GM19023 (cell line): ENCODE measurements around the gene ENOX1.
"Not testable (repeated sequence)": the region's sequence is repeated elsewhere in the genome, so short reads cannot be mapped to it uniquely, and the experiment has no call there.

ENCODE experiments used
- ATAC-seq: cut with Tn5 transposase; IDR thresholded peaks from one replicate; pipeline ENCODE4 v1.9.1; 2021; ENCODE audit warnings: mild to moderate bottlenecking, moderate library complexity; ENCODE audit not compliant: unreplicated experiment

The ENOX1 gene

DNA sequence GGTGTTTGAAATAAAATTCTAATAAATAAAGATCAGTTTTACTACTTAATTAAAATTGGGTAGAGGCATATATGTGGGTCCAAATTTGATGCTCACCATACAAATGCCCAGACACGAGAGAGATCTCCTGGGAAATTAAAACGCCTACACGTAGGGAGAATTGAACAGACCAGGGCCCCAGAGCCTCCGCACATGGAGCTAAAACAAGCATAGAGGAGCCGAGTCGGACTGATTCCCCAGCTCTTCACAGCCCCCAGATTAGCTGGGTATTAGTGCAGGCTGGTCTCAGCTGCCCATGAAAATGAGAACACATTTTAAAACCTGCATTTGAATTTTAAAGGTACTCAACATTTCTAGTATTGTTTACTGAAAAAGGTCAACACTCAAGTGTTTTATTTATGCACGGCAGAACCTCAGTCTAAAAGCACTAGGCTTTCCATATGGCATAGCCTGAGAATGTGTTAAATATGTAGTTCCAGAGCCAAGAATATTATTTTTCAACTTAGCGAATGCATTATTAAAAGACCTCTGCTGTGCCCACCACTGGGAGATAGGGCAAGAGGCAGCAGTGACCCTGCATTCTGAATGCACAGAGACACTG, 344.8 kb downstream of the ENOX1 start:
- ATAC-seq, result no peak

DNA sequence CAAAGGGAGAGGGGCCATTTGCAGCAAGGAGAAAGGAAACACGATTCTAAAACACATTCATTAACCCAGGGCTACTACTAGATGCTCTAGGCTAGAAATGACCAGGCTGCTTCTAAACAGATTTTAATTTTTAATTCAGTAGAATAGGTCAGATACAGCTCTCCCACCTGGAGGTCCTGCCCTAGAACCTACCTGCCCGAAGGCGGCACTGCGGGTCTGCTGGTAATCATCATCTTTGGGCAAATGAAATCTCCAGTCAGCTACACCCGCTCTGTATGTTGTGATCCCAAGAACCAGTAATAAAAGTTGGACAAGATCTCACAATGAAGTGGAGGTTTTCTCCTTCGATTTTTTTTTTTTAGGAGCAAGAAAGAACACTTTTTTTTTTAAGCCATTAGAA, 345.3 kb downstream of the ENOX1 start:
- no peak for ATAC-seq

DNA sequence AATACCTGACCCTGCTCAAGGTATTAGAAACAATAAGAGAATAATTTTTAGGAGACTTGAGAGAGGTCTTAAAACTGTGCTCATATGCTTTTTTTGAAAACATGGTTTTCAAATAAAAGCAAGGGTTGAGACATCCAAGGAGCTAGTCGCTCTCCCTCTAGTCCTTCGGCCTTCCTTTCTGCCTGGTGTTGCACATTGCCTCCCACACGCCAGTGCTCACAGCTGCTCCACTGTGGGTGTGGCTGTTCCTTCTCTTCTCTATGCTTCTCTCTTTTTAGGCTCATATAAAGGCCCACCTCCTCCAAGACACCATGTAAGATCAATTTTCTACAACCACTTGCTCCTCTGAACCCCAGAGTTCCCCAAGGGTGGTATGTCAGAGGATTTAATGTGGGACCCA, 352.6 kb downstream of the ENOX1 start:
- no peak for ATAC-seq

DNA sequence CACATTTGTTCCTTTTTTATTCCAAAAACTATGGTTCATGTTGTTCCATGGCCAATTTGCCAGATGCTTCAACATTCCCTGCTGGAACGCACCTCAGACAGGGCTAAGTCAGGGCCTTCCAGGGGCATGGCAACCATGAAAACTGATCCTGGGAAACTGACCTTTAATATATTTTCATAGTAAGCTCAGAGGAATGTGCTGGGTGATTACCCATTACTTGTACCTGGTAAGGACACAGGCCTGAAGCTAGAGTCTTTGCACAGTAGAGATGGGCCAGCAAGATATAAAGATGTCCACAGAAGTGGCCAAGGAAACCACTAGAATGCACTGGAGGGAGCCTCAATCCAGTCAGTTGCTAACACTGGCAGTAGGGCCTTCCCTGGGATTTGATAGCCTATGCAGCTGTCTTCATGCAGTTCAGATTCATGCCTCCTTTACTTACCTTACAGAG, 353.1 kb downstream of the ENOX1 start:
- no peak for ATAC-seq

DNA sequence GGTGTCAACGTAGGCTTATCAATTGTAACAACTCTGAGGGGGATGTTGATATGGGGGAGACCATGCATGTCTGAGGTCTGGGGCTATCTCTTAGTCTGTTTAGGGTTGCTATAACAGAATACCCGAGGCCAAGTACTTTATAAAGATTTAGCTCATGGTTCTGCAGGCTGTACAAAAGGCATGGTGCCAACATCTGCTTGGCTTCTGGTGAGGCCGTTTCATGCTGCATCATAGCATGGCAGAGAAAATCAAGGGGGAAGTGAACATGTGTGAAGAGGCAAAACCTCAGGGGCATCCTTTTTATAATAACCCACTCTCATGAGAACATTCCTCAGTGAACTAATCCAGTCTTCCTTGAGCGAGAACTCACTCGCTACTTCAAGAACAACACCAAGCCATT, 353.8 kb downstream of the ENOX1 start:
- ATAC-seq, result no peak

DNA sequence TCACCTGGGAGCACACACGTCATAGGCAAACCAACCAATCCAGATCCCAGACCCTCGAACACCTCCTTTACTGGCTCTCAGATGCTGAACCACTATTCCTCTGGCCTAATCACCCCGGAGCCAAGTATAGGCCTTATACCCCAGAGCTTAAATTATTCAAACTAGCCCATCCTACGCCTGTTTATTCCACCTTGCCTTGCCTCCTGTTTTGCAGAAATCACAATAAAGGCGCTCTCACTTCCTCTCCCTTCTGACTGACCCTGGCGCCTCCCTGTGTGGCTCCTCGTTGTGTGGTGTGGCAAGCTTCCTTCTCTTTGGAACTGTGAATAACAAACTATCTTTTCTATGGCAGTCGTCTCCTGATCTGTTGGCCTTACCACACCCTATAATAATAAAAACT, 354.9 kb downstream of the ENOX1 start:
- no peak for ATAC-seq

DNA sequence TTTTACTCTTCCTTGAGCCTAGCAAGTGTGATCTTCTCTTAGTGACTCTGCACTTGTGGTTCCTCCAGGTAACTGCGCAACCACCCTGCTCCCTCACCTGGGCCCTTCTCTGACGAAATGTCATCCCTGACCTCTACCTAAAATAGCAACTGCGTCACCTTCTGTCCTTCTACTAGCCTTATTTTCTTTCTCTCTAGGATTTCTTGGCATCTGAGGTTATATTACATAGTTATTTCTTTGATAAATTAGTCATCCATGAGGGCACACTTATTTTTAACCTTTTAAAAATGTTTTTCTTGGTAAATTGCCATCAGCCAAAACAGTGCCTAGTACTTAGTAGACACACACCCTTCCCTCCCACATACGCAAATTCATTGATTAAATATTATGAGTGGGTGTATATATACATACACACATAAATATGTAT, 355.5 kb downstream of the ENOX1 start:
- no peak for ATAC-seq

DNA sequence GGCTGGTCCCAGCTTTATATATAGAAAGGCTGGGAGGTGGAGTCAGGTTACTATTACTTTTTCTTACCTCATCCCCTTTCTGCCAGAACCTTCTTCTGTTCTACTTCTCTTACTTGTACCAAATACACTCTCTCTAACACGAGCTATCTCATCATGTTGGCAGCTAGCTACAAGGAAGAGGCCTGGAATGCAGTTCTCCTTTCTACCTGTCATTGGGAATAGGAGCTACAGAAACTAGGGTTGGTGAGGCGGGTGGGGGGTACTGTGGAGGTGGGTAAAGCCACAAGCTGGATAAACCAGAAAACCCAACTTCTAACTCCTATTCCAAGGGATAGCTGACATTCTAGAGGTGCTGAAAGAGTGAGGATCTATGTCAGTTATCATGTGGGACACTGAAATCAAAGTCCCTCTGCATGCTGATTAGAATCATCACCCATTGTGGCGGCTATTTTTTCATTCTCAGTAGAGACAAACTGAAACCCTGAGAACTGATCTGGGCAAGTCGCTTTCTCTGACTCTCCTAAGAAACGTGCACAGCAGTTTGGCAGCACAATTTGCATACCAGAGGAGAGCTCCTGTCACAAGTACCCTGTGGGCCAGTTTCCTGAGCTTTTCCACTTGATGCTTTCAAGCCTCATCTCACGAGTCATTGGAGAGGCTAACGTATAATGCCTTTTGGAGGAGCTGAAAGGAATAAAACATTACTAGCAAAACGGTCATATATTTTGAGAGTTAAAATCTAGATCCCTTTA, 358.1 kb downstream of the ENOX1 start:
- no peak for ATAC-seq

DNA sequence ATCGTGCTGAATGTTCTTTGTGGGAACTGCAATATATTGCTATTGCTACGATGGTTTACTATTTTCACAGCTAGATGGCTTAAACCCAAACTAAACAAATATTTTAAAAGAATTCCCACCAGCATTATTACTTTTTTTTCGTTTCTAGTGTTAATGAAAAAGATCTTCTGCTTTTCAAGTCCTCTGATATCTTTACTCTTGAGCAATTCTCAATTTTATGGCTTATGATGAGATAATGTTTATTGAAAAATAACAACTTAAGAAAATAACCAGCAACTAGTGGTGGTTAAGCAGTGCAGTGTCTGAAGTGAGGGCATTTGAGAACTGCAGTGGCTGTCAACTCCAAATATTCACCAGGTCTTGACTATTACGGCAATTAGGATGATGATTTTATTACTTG, 360.4 kb downstream of the ENOX1 start:
- ATAC-seq, result no peak

DNA sequence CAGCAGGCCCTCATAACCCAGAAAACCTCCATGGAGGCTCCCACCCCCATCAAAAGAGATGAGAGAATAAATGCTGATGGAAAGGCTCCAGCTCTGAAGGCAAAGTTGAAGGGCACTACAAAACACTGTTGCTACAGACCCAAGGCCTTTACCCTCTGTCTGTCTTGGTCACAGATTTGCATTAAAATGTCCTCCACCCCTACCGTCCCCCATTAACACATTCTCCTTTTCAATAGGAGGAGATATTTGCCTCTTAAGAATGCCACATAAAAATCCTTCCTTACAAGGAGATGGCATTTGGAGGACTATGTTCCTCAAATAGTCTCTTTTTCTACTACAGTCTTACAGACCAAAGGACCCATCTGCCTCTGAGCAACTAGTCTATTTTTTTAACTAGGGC, 361.5 kb downstream of the ENOX1 start:
- no peak for ATAC-seq

DNA sequence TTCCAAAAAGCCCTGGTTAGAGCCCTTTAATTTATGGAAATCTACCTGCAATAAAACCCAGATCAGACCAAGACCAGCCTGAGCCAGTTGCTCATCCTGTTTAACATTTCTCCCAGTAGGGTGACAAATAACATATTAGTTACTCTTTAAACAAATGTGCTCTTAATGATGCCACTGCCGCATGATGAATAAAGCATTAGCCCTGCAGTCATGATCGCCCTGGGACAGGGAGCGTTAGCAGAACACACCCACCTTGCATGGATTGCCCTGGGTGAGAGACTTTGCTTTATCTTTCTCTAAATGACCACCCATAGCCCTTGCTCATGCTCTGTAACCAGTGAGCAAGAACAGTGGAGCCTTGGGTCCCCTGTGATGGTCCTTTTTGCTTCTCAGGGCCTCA, 362.4 kb downstream of the ENOX1 start:
- ATAC-seq, result no peak

DNA sequence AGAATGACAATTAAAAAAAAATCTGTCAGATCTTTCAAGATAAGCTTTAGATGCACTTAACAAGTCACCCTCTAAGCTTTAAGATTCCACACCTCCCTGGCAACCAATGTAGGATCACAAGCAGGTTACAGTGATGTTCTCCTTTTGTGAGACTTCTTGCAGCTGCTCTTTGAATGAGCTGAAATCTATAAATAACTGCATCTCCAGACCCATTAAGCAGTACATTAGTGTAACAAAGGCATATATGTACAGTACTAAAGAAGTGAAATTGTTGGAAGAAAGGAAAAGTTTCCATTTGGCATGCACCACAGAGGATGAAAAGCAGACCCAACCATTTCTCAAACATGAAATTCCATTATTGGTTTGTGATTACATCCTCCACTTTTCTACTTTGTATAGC, 364.7 kb downstream of the ENOX1 start:
- ATAC-seq, result no peak

DNA sequence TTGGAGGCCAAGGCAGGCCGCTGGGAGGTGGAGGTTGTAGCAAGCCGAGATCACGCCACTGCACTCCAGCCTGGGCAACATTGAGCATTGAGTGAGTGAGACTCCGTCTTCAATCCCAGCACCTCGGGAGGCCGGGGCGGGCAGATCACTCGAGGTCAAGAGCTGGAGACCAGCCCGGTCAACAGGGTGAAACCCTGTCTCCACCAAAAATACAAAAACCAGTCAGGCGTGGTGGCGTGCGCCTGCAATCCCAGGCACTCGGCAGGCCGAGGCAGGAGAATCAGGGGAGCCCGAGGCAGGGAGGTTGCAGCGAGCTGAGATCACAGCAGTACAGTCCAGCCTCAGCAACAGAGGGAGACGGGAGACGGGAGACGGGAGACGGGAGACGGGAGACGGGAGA, 369.9 kb downstream of the ENOX1 start:
- not testable (repeated sequence) for ATAC-seq

DNA sequence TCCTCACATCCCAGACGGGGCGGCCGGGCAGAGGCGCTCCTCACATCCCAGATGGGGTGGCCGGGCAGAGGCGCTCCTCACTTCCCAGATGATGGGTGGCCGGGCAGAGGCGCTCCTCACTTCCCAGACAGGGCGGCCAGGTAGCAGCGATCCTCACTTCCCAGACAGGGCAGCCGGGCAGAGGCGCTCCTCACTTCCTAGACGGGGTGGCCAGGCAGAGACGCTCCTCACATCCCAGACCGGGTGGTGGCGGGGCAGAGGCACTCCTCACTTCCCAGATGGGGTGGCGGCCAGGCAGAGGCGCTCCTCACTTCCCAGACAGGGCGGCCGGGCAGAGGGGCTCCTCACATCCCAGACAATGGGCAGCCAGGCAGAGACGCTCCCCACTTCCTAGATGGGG, 370.4 kb downstream of the ENOX1 start:
- not testable (repeated sequence) for ATAC-seq

DNA sequence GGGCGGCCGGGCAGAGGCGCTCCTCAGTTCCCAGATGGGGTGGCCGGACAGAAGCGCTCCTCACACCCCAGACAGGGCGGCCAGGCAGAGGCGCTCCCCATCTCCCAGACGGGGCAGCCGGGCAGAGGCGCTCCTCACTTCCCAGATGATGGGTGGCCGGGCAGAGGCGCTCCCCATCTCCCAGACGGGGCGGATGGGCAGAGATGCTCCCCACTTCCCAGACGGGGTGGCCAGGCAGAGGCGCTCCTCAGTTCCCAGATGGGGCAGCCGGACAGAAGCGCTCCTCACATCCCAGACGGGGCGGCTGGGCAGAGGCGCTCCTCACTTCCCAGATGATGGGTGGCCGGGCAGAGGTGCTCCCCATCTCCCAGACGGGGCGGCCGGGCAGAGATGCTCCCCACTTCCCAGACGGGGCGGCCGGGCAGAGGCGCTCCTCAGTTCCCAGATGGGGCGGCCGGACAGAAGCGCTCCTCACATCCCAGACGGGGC, 370.8 kb downstream of the ENOX1 start:
- not testable (repeated sequence) for ATAC-seq

DNA sequence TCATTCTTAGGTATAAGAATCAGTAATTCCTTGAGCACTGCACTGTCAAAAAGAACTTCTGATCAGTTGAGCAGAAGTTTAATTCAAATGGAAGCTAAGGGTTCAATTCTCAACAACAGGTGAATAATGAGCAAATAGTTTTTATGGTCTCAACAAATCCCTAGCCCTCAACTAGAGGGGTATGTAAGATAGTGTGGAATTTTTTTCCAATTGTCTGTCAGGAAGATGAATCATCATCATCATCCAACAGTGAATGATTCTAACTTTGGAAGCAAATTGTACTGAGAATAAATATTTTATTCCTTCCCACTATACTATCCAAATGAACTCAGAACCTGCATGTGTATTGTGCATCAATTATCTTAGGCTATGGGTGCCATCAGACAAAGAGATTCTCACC, 372.7 kb downstream of the ENOX1 start:
- no peak for ATAC-seq

DNA sequence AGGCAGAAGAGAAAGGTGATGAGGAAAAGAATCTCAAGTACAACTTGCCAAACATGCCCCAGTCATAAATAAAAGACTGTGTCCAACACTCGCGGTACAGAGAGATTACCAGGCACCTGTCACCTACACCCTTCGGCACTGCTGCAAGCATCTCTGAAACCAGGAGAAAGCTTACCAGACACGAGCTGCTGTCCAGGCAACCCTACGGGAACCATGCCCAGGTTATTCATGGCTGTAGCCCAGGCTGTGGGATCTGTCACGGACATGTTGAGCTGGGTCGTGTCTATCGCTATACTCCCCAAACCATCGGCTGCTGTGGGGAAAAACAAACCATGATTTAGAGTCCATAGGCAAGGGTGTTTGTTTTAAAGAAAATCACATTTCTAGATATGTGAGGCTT, 375.0 kb downstream of the ENOX1 start:
- ATAC-seq, result no peak

DNA sequence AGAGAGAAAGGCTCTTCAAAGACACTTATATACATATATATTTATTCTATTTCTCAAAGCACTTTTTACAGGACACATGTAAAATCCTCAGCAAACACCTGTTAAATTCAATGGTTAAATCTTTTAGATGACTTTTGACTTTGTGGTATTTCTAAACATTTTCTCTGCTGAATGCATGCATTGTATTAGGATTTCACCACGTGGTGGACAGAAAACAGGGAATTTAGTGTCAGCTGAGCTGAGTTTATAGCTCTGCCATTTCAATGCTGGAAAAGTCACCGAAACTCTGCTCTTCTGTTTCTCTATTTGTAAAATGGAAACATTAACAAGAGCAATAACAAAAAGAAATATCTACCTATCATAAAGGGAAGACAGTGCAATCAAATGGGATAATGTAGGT, 375.6 kb downstream of the ENOX1 start:
- ATAC-seq, result no peak

DNA sequence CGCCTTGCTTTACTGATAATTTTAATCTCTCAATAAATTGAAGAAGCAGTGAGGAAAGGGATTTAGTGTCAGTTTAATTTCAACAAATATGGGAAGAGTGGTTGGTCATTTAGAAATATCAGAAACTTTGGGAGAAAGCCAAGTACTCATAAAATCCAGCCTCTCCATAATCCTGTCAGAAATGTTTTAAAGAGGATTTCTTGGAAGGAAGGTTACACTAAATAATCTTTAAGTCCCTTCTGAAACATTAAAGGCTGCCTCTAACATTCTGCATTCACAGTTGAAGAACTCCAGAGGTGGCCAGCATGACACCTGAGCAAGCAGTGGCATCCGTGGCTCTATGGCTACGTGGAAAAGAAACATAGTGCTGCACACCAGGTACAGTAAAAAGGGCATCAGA, 378.5 kb downstream of the ENOX1 start:
- no peak for ATAC-seq

DNA sequence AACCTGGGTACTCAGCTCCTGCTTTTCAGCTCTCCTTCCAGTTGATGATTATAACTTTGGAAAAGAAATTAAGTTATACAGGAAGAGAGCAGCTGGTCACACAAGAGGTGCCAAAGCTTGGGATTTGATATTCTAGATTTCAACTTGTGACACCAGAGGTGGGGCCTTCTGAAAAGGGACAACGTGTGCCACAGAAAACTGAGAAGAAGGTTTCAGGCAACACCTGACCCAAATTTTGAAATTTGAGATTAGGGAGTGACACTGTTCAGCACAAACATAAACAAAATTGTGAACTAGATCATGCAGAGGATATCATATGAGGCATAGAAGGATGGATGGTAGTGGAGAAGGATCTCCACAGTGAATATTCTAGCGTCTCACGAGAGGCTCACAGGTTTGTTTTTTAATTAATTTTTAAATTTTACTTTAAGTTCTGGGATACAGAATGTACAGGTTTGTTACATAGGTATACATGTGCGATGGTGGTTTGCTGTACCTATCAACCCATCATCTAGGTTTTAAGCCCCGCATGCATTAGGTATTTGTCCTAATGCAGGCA, 379.7 kb downstream of the ENOX1 start:
- ATAC-seq, result no peak

DNA sequence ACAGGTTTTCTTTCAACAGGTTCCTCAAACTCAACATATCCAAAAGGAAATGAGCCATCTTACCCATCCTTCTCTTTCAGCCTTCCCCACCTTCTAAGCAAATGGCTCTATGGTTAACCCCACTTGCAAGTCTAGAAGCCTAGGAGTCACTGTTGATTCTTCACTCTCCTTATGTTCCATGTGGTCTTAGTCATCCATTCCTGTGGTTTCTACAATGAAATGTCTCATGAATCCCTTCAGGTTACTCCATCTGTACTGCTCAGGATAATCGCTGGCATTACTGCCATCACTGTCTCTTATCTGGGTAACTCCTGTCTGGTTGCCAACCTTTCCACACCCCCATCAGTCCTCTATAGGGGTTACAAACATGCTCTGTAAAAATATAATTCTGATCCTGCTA, 381.3 kb downstream of the ENOX1 start:
- ATAC-seq, result no peak

DNA sequence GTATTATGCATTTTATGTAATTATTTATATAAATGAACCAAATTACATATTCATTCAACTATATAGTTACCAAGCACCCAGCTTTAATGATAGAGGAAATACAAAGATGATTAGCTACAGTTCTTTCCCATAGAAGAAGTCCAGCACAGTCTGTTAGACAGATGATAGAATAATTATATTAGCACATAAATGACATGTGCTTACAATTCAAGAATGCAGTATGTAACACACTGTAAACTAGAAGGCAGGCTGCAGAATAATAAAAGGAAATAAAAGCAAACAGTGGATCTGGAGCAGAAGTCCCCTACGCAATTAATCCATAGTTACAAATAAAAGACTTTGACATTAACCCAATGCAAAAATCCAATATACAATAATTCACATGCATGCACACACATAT, 384.4 kb downstream of the ENOX1 start:
- no peak for ATAC-seq
